SK-N-SH (cell line): ENCODE measurements around the gene MTIF2. TPM values are rescaled to one million over a fixed set of nuclear protein-coding genes. Genes with fewer than 3 reads are reported as not detected.

Experiments used
- CTCF ChIA-PET: fragments of 300-600, 350-600 bp; formaldehyde crosslinking; extraction: SDS; loops from one replicate; lab custom pipeline; 2021; lab: Yijun Ruan, JAX
- POLR2A ChIA-PET: fragments of 350-600 bp; sonication (Branson Sonifier 250); formaldehyde crosslinking; extraction: SDS; loops from one replicate; lab custom pipeline; 2020; ENCODE audit warnings: antibody characterized with exemption, inconsistent platforms; lab: Yijun Ruan, JAX
- DNase-seq: peaks from one replicate; pipeline ENCODE4 v3.0.0; 2012
- H2AFZ ChIP-seq: fragments of 200-600 bp; sonication (generic); 2 replicates; pipeline ENCODE4 v1.8.1; 2016; ENCODE audit warnings: antibody characterized with exemption, mild to moderate bottlenecking, low read depth
- H3F3A ChIP-seq: fragments of 200-600 bp; sonication (generic); replicated peaks from 2 replicates; pipeline ENCODE3; 2016; ENCODE audit warnings: antibody characterized with exemption, mild to moderate bottlenecking; ENCODE audit not compliant: insufficient read depth
- H3K27ac ChIP-seq, 2 experiments: fragments of 200-500 bp in 1 of 2; fragments of 200-600 bp in 1 of 2; sonication (Bioruptor generic) in 1 of 2; sonication (generic), shearing (Covaris generic) in 1 of 2; 2 replicates each; pipeline versions ENCODE4 v1.5.1 to v1.6.1; 2014 to 2016; ENCODE audit warnings: low read depth in 2 of 2, inconsistent platforms in 1 of 2, low read length in 1 of 2, mild to moderate bottlenecking in 1 of 2, mixed read lengths in 1 of 2
- H3K27me3 ChIP-seq: fragments of 200-600 bp; sonication (generic), shearing (Covaris generic); 2 replicates; pipeline ENCODE4 v1.6.1; 2016; ENCODE audit warnings: mixed run types; ENCODE audit not compliant: insufficient read depth
- H3K36me3 ChIP-seq, 2 experiments: fragments of 200-500 bp in 1 of 2; fragments of 200-600 bp in 1 of 2; sonication (Bioruptor generic) in 1 of 2; sonication (generic) in 1 of 2; replicated peaks in 1 of 2; 2 replicates each; pipeline versions ENCODE3 to v1.5.1; 2014 to 2016; ENCODE audit warnings: low read length in 1 of 2, mild to moderate bottlenecking in 1 of 2; ENCODE audit not compliant: insufficient read depth in 2 of 2, control insufficient read depth in 1 of 2
- H3K4me1 ChIP-seq, 2 experiments: fragments of 200-500 bp in 1 of 2; fragments of 200-600 bp in 1 of 2; sonication (Bioruptor generic) in 1 of 2; sonication (generic), shearing (Covaris generic) in 1 of 2; 2 replicates each; pipeline versions ENCODE4 v1.5.1 to v1.6.1; 2014 to 2016; ENCODE audit warnings: low read depth in 1 of 2, low read length in 1 of 2, mixed run types in 1 of 2; ENCODE audit not compliant: insufficient read depth in 2 of 2, control insufficient read depth in 1 of 2
- H3K4me2 ChIP-seq: fragments of 200-600 bp; sonication (generic), shearing (Covaris generic); 2 replicates; pipeline ENCODE4 v1.6.1; 2017; ENCODE audit warnings: mixed run types
- H3K4me3 ChIP-seq, 2 experiments: fragments of 200-500 bp in 1 of 2; fragments of 200-600 bp in 1 of 2; sonication (Bioruptor generic) in 1 of 2; sonication (generic), shearing (Covaris generic) in 1 of 2; 2 replicates each; pipeline versions ENCODE4 v1.5.1 to v1.8.1; 2014 to 2016; ENCODE audit warnings: low read depth in 2 of 2, inconsistent platforms in 1 of 2, low read length in 1 of 2, mild to moderate bottlenecking in 1 of 2, mixed read lengths in 1 of 2, moderate library complexity in 1 of 2
- H3K79me2 ChIP-seq: fragments of 200-600 bp; sonication (generic); 2 replicates; pipeline ENCODE4 v1.8.1; 2017; ENCODE audit warnings: mild to moderate bottlenecking; ENCODE audit not compliant: insufficient read depth
- H3K9ac ChIP-seq: fragments of 200-600 bp; sonication (generic); 2 replicates; pipeline ENCODE4 v1.6.1; 2017; ENCODE audit warnings: mixed run types
- H3K9me2 ChIP-seq: fragments of 200-600 bp; sonication (generic); 2 replicates; pipeline ENCODE4 v1.6.1; 2017; ENCODE audit warnings: mixed run types
- H3K9me3 ChIP-seq: fragments of 200-600 bp; sonication (generic); 2 replicates; pipeline ENCODE4 v1.6.1; 2017; ENCODE audit warnings: mixed run types, mild to moderate bottlenecking, moderate library complexity
- H4K20me1 ChIP-seq: fragments of 200-600 bp; sonication (generic); 2 replicates; pipeline ENCODE4 v1.6.1; 2017; ENCODE audit warnings: mild to moderate bottlenecking, mixed run types; ENCODE audit not compliant: insufficient read depth
- CHD2 ChIP-seq: fragments of 150-350 bp; IDR thresholded peaks from 2 replicates; pipeline ENCODE4 v1.6.1; 2018; ENCODE audit warnings: low read length; ENCODE audit not compliant: partially characterized antibody
- CTCF ChIP-seq: fragments of 200-600 bp; sonication (generic); IDR thresholded peaks from 2 replicates; pipeline ENCODE4 v1.6.1; 2017; ENCODE audit warnings: antibody characterized with exemption, mild to moderate bottlenecking, moderate library complexity
- ELF1 ChIP-seq: IDR thresholded peaks from 2 replicates; pipeline ENCODE4 v1.4.0; 2012
- EP300 ChIP-seq, 2 experiments: IDR thresholded peaks; 2 replicates each; pipeline versions ENCODE4 v1.4.0 to v1.6.1; 2012; ENCODE audit warnings: borderline replicate concordance in 1 of 2, low read depth in 1 of 2, low read length in 1 of 2
- EZH2phosphoT487 ChIP-seq: fragments of 200-600 bp; sonication (generic); IDR thresholded peaks from 2 replicates; pipeline ENCODE4 v1.6.1; 2017; ENCODE audit warnings: low read depth, mixed run types, mild to moderate bottlenecking, antibody characterized with exemption, moderate library complexity, borderline replicate concordance
- FOSL2 ChIP-seq: IDR thresholded peaks from 2 replicates; pipeline ENCODE4 v1.4.0; 2012; ENCODE audit warnings: low read depth, mild to moderate bottlenecking, moderate library complexity, borderline replicate concordance
- FOXJ3 ChIP-seq: sonication (generic); formaldehyde crosslinking; IDR thresholded peaks from 2 replicates; pipeline ENCODE4 v1.5.1; 2020; ENCODE audit warnings: mild to moderate bottlenecking, missing genetic modification reagents
- GABPA ChIP-seq: IDR thresholded peaks from 2 replicates; pipeline ENCODE4 v1.4.0; 2012; ENCODE audit warnings: low read depth, mild to moderate bottlenecking
- GATA2 ChIP-seq: sonication (generic); formaldehyde crosslinking; IDR thresholded peaks from 2 replicates; pipeline ENCODE4 v1.5.0; 2020; ENCODE audit warnings: mild to moderate bottlenecking, missing genetic modification reagents
- JUND ChIP-seq: IDR thresholded peaks from 2 replicates; pipeline ENCODE4 v1.4.0; 2012
- NFIC ChIP-seq: IDR thresholded peaks from 2 replicates; pipeline ENCODE4 v1.4.0; 2012; ENCODE audit warnings: borderline replicate concordance
- NRF1 ChIP-seq: IDR thresholded peaks from 2 replicates; pipeline ENCODE4 v1.6.1; 2012; ENCODE audit warnings: low read depth, mild to moderate bottlenecking, low read length
- POLR2AphosphoS5 ChIP-seq: IDR thresholded peaks from 2 replicates; pipeline ENCODE4 v1.6.1; 2012; ENCODE audit warnings: low read depth, low read length
- RAD21 ChIP-seq: IDR thresholded peaks from 2 replicates; pipeline ENCODE4 v1.6.1; 2012; ENCODE audit warnings: mild to moderate bottlenecking, low read length
- RCOR1 ChIP-seq: fragments of 150-350 bp; IDR thresholded peaks from 2 replicates; pipeline ENCODE4 v1.6.1; 2017; ENCODE audit warnings: antibody characterized with exemption, low read length
- REST ChIP-seq: IDR thresholded peaks from 2 replicates; pipeline ENCODE4 v1.6.1; 2012; ENCODE audit warnings: mild to moderate bottlenecking, low read depth, low read length, moderate library complexity
- RFX5 ChIP-seq: IDR thresholded peaks from 2 replicates; pipeline ENCODE4 v1.6.1; 2012; ENCODE audit warnings: mild to moderate bottlenecking, improper control_type of control experiment, low read length
- RXRA ChIP-seq: IDR thresholded peaks from 2 replicates; pipeline ENCODE4 v1.4.0; 2012; ENCODE audit warnings: low read depth, mild to moderate bottlenecking, borderline replicate concordance
- SIN3A ChIP-seq: IDR thresholded peaks from 2 replicates; pipeline ENCODE4 v1.6.1; 2012; ENCODE audit warnings: low read depth, mild to moderate bottlenecking, low read length, moderate library complexity, borderline replicate concordance
- SMC3 ChIP-seq: IDR thresholded peaks from 2 replicates; pipeline ENCODE4 v1.6.1; 2012; ENCODE audit warnings: low read depth, low read length, improper control_type of control experiment
- TCF12 ChIP-seq: IDR thresholded peaks from 2 replicates; pipeline ENCODE4 v1.4.0; 2012
- TEAD4 ChIP-seq: IDR thresholded peaks from 2 replicates; pipeline ENCODE4 v1.4.0; 2012; ENCODE audit warnings: mild to moderate bottlenecking, borderline replicate concordance; ENCODE audit not compliant: insufficient read depth
- USF1 ChIP-seq: IDR thresholded peaks from 2 replicates; pipeline ENCODE4 v1.4.0; 2012; ENCODE audit warnings: low read depth, borderline replicate concordance
- USF2 ChIP-seq: fragments of 150-350 bp; IDR thresholded peaks from 2 replicates; pipeline ENCODE4 v1.6.1; 2017; ENCODE audit warnings: antibody characterized with exemption, low read length, low read depth, borderline replicate concordance
- YY1 ChIP-seq: IDR thresholded peaks from 2 replicates; pipeline ENCODE4 v1.4.0; 2012; ENCODE audit warnings: low read depth, mild to moderate bottlenecking
- ZBTB33 ChIP-seq: IDR thresholded peaks from 2 replicates; pipeline ENCODE4 v1.4.0; 2012; ENCODE audit warnings: low read depth, borderline replicate concordance
- WGBS: methylation state at CpG from one replicate; pipeline ENCODE4 v1.1.6; 2017; ENCODE audit warnings: low lambda C conversion rate; 5-methylcytosine and 5-hydroxymethylcytosine counted together
- polyA plus RNA-seq, 3 experiments: library from polyadenylated mRNA; depleted of rRNA; stranded (reverse); fragments of >200 nt; gene quantifications; 2 replicates each; pipeline ENCODE4 v1.2.3, GENCODE V29; 2012

The MTIF2 gene
- polyA plus RNA-seq, 1 of the 3 experiments (the other 2 are of a cell fraction), result 12.9 TPM

GRCh38 chr2:55309446-55309845, 40.4 kb upstream of the MTIF2 start:
- Histone ChIP-seq H3K79me2 (no peaks in the 10 kb centered on the region), H3K36me3 (peaks cover 26 to 36% of the 10 kb centered on the region in 2 experiments), H3K27me3 (no peaks in the 10 kb centered on the region), H3K4me2 (0 out of 2 replicates have a peak overlapping the region, but pooled peaks have one; percentile 10), H3K4me1 (peaks cover 0 to 15% of the 10 kb centered on the region in 2 experiments; a peak in 3 of 4 replicates), H2AFZ (peak overlapping the region; percentile 40; the same call in 1 of the 2 replicates), H3K4me3 (no peak overlapping the region), H3K27ac (peak overlapping the region in 1 of 2 experiments; percentile 31; a peak in 1 of 4 replicates), H3K9me2 (no peaks in the 10 kb centered on the region), H3K9me3 (no peaks in the 10 kb centered on the region), H4K20me1 (no peaks in the 10 kb centered on the region), H3K9ac (no peak overlapping the region), H3F3A (peaks cover 9% of the 10 kb centered on the region)
- WGBS, result 36% methylated on average over 2 of the region's 2 CpGs
- ChIA-PET CTCF (interaction anchor here (1.5 kb wide), 2 partner anchors 10 to 15 kb away, joined by 3 to 4 read pairs; no protein-coding TSS in a partner anchor), POLR2A (no interaction called here)
- DNase-seq, result no peak
- TF ChIP-seq USF1 (no peak), REST (no peak), FOSL2 (peak; percentile 88), SIN3A (no peak), NRF1 (no peak), RFX5 (no peak), ELF1 (no peak), EZH2phosphoT487 (no peak), ZBTB33 (no peak), GATA2 (CRISPR knock-in tag) (no peak), JUND (peak; percentile 86), NFIC (peak; percentile 9; the same call in 1 of the 2 replicates), USF2 (no peak), EP300 (IDR thresholded peaks at IDR 0.05; ENCODE audit: borderline replicate concordance in 1 of 2, low read depth in 1 of 2, low read length in 1 of 2) (no peak), FOXJ3 (CRISPR knock-in tag) (no peak), YY1 (no peak), TEAD4 (no peak), TCF12 (peak; percentile 36; the same call in 1 of the 2 replicates), GABPA (no peak), SMC3 (no peak), CHD2 (no peak), RAD21 (no peak), RXRA (no peak), POLR2AphosphoS5 (no peak), CTCF (no peak), RCOR1 (no peak)
